ENCODE measurements around the gene MAP2K2. TPM values are rescaled to one million over a fixed set of nuclear protein-coding genes. Genes with fewer than 3 reads are reported as not detected.

Gene MAP2K2
- total RNA-seq, 2 donors from 2014 or later: 211 to 260 TPM

- H3K36me3 ChIP-seq: peaks cover 11% of the 10 kb centered on the region
- peaks cover 9% of the 10 kb centered on the region for H3K4me1 ChIP-seq
- no peaks in the 10 kb centered on the region for H3K27me3 ChIP-seq
- H3K9ac ChIP-seq (ENCODE audit: low read depth in 2 of 2, low read length in 2 of 2): no peak overlapping the region
- H3K27ac ChIP-seq: no peak overlapping the region
- H3K4me3 ChIP-seq: no peak overlapping the region
- no peak for DNase-seq
- intact Hi-C loops (cut with DNase I): no loop called here
- TF ChIP-seq, protein P1, sequence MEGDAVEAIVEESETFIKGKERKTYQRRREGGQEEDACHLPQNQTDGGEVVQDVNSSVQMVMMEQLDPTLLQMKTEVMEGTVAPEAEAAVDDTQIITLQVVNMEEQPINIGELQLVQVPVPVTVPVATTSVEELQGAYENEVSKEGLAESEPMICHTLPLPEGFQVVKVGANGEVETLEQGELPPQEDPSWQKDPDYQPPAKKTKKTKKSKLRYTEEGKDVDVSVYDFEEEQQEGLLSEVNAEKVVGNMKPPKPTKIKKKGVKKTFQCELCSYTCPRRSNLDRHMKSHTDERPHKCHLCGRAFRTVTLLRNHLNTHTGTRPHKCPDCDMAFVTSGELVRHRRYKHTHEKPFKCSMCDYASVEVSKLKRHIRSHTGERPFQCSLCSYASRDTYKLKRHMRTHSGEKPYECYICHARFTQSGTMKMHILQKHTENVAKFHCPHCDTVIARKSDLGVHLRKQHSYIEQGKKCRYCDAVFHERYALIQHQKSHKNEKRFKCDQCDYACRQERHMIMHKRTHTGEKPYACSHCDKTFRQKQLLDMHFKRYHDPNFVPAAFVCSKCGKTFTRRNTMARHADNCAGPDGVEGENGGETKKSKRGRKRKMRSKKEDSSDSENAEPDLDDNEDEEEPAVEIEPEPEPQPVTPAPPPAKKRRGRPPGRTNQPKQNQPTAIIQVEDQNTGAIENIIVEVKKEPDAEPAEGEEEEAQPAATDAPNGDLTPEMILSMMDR (IDR thresholded peaks at IDR 0.05): no peak
- H3K9me3 ChIP-seq: no peaks in the 10 kb centered on the region
These were observed 24.7 kb downstream of the MAP2K2 start for GRCh38 chr19:4099041-4099764.

DNA sequence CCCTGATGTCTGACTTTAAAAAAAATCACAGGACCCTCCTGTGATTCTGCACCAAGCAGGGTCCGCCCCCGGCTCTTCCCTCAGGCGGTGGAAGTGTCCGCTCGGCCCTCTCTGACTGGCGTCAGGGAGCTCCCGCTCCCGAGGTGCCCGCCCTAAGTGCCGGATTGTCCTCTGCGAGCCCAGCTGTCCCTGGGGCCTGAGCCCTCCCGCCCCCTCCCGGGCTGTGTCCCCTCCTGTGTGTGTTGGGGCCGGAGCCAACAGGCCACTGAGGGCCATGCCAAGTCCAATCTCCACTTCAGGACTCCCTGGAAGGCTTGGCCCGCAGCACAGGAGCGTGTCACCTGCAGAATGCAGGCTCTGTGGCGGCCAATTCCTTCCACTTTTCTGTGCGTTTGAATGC, 25.4 kb downstream of the MAP2K2 start:
- TF ChIP-seq, protein P1 (IDR thresholded peaks at IDR 0.05): no peak
- Histone ChIP-seq H3K27ac (no peak overlapping the region), H3K4me3 (no peak overlapping the region), H3K27me3 (no peaks in the 10 kb centered on the region), H3K4me1 (peaks cover 10% of the 10 kb centered on the region), H3K9me3 (no peaks in the 10 kb centered on the region), H3K36me3 (peaks cover 11% of the 10 kb centered on the region), H3K9ac (ENCODE audit: low read depth in 2 of 2, low read length in 2 of 2) (no peak overlapping the region)
- intact Hi-C loops (cut with DNase I): no loop called here
- no peak for DNase-seq

- no peaks in the 10 kb centered on the region for H3K27me3 ChIP-seq
- H3K4me3 ChIP-seq: no peak overlapping the region
- peaks cover 10% of the 10 kb centered on the region for H3K4me1 ChIP-seq
- TF ChIP-seq, protein P1 (IDR thresholded peaks at IDR 0.05): no peak
- H3K27ac ChIP-seq: no peak overlapping the region
- DNase-seq: no peak
- H3K36me3 ChIP-seq: peaks cover 11% of the 10 kb centered on the region
- H3K9ac ChIP-seq (ENCODE audit: low read depth in 2 of 2, low read length in 2 of 2): no peak overlapping the region
- H3K9me3 ChIP-seq: no peaks in the 10 kb centered on the region
- intact Hi-C loops (cut with DNase I): no loop called here
These were observed 26.4 kb downstream of the MAP2K2 start for GRCh38 chr19:4097501-4097900.

DNA sequence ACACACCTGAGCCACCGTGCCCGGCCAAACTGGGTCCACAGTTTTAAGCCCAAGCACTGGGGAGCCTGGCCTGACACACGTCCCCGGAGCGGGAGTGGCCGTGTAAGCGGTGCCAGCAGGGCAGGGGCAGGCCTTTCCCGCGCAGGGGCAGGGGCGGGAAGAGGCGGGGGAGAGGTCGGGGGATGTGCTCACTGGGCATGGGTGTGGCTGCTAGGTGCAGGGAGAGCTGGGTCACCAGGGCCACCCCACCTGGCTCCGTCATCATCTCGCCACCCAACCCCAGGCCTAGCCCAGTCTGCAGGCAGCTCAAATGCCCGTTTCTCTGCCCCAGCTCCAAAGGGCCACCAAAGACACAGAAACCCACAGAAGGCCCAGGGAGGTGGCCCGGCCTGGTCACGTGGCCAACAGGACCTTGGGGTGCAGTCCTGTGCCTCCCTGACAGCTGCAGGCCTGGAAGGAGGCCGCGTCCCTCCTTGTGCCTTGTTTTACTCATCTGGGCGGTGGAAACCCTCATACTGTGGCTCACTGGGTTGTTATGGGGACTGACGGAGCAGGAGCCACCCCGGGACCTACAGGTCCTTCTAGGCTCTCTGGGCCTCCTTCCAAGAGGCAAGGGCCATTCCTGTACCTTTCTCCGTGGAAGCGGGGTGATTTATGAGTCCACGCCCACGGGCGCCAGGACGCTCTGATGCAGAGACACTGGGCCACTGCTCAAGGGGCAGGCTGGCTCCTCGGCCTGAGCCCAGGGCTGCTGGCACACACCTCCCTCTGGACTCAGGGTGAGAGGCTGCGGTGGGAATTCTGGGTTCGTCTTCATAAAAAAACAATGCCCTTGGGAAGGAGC, 27.7 kb downstream of the MAP2K2 start:
- H3K27ac ChIP-seq: peak overlapping the region; percentile 91
- H3K4me3 ChIP-seq: no peak overlapping the region
- H3K36me3 ChIP-seq: peaks cover 2% of the 10 kb centered on the region
- H3K9ac ChIP-seq (ENCODE audit: low read depth in 2 of 2, low read length in 2 of 2): peak overlapping the region; percentile 60 to 88
- intact Hi-C loops (cut with DNase I): no loop called here
- H3K4me1 ChIP-seq: peaks cover 10% of the 10 kb centered on the region
- H3K27me3 ChIP-seq: no peaks in the 10 kb centered on the region
- peak; percentile 90 for DNase-seq
- TF ChIP-seq, protein P1 (IDR thresholded peaks at IDR 0.05): no peak
- H3K9me3 ChIP-seq: no peaks in the 10 kb centered on the region

GRCh38 chr19:4095488-4095844, 28.5 kb downstream of the MAP2K2 start:
- Histone ChIP-seq H3K27ac (peak overlapping the region; percentile 91), H3K4me3 (no peak overlapping the region), H3K9me3 (no peaks in the 10 kb centered on the region), H3K4me1 (peaks cover 10% of the 10 kb centered on the region), H3K9ac (ENCODE audit: low read depth in 2 of 2, low read length in 2 of 2) (peak overlapping the region; percentile 47 to 88), H3K36me3 (no peaks in the 10 kb centered on the region), H3K27me3 (no peaks in the 10 kb centered on the region)
- TF ChIP-seq, protein P1 (IDR thresholded peaks at IDR 0.05): no peak
- no peak for DNase-seq
- intact Hi-C loops (cut with DNase I): no loop called here
